ENCODE measurements around the gene ARHGAP6.

Gene ARHGAP6

GRCh38 chrX:11398139-11398538 is 267.6 kb downstream of the ARHGAP6 start:
- no peak for ATAC-seq

GRCh38 chrX:11397680-11398079 is 268.0 kb downstream of the ARHGAP6 start:
- TF ChIP-seq BACH2 (CRISPR knock-in tag; IDR thresholded peaks at IDR 0.05; ENCODE audit: borderline replicate concordance): no peak
- ATAC-seq: no peak

More at GRCh38 chrX:11398139-11398538, 267.6 kb downstream of the ARHGAP6 start:
- TF ChIP-seq ZFP30 (CRISPR knock-in tag; IDR thresholded peaks at IDR 0.05) (no peak), ZNF70 (CRISPR knock-in tag; IDR thresholded peaks at IDR 0.05) (no peak), TCF4 (CRISPR knock-in tag; IDR thresholded peaks at IDR 0.05; ENCODE audit: borderline replicate concordance) (no peak), CREB5 (CRISPR knock-in tag; IDR thresholded peaks at IDR 0.05; ENCODE audit: low read depth) (no peak), CSDC2 (CRISPR knock-in tag; IDR thresholded peaks at IDR 0.05) (no peak), ZNF565 (CRISPR knock-in tag; conservative IDR thresholded peaks at IDR 0.05; ENCODE audit: low read depth) (no peak), PATZ1 (CRISPR knock-in tag; IDR thresholded peaks at IDR 0.05; ENCODE audit: borderline replicate concordance) (no peak), ISL1 (CRISPR knock-in tag; IDR thresholded peaks at IDR 0.05) (no peak), ZNF8 (CRISPR knock-in tag; IDR thresholded peaks at IDR 0.05) (no peak), OSR1 (CRISPR knock-in tag; IDR thresholded peaks at IDR 0.05) (no peak), GLIS3 (CRISPR knock-in tag; IDR thresholded peaks at IDR 0.05) (no peak), ESRRG (CRISPR knock-in tag; IDR thresholded peaks at IDR 0.05) (no peak), TSHZ2 (CRISPR knock-in tag; IDR thresholded peaks at IDR 0.05) (no peak), POU6F1 (CRISPR knock-in tag; IDR thresholded peaks at IDR 0.05; ENCODE audit: borderline replicate concordance, low read depth) (no peak), CSRNP3 (CRISPR knock-in tag; IDR thresholded peaks at IDR 0.05) (no peak), ZFP3 (CRISPR knock-in tag; IDR thresholded peaks at IDR 0.05) (no peak), ARNTL (CRISPR knock-in tag; IDR thresholded peaks at IDR 0.05; ENCODE audit: borderline replicate concordance, low read depth) (no peak)

GRCh38 chrX:11395859-11396258 is 269.9 kb downstream of the ARHGAP6 start:
- no peak for ATAC-seq
- TF ChIP-seq BACH2 (CRISPR knock-in tag; IDR thresholded peaks at IDR 0.05; ENCODE audit: borderline replicate concordance) (no peak), CSRNP3 (CRISPR knock-in tag; IDR thresholded peaks at IDR 0.05) (no peak), PPARA (CRISPR knock-in tag; IDR thresholded peaks at IDR 0.05; ENCODE audit: borderline replicate concordance) (no peak), POU6F1 (CRISPR knock-in tag; IDR thresholded peaks at IDR 0.05; ENCODE audit: borderline replicate concordance, low read depth) (no peak), CSDC2 (CRISPR knock-in tag; IDR thresholded peaks at IDR 0.05) (no peak), ZNF8 (CRISPR knock-in tag; IDR thresholded peaks at IDR 0.05) (no peak), GLIS3 (CRISPR knock-in tag; IDR thresholded peaks at IDR 0.05) (no peak)
